Stimulated activated CD8-positive, alpha-beta memory T cell treated with anti-CD3 and anti-CD28 coated beads, Interleukin-15, amount 100 ng/mL, for 48 hours (primary cell): ENCODE data around the gene HSFX4.
"Not testable (repeated sequence)": the region's sequence is repeated elsewhere in the genome, so short reads cannot be mapped to it uniquely, and the experiment has no call there.

Source experiments
- DNase-seq, 2 donors: peaks; one replicate each; pipeline ENCODE4 v3.0.0-alpha.2; 2020; ENCODE audit warnings: low read depth in 2 of 2

HSFX4 gene

GRCh38 chrX:149929400-149929799 lies at the start of gene HSFX4:
Gene HSFX4 (plus strand): TSS chrX:149929573. CDS start chrX:149929645, 72 bp downstream.
- not testable (repeated sequence) for DNase-seq

- peak in 1 of 2 donors; percentile 27 for DNase-seq
Measured at GRCh38 chrX:149881081-149881711, 48.2 kb upstream of the HSFX4 start, which contains the start of gene MAGEA8. Gene MAGEA8 (plus strand): TSS chrX:149881183. CDS start chrX:149884273, 3,090 bp downstream.

GRCh38 chrX:149890828-149891227 lies 38.5 kb upstream of the HSFX4 start:
- not testable (repeated sequence) for DNase-seq

DNA sequence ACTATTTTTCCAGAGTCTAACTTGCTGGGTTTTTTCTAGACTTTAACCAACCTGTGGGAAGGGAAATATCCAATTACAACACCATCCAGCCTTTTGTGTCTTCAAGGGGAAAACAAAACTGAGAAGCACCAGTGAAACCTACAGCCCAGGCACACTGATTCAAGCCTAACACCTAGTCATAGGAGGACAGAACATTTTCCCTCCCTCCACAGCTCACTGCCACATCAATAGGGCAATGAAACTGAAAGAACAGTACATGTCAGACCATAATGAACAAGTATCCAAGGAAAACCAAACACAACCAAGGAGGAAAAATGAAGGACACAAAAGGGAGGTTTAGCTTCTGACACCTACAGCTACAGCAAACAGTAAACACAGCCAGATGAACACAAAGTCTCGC lies 30.8 kb upstream of the HSFX4 start:
- DNase-seq = no peak

DNA sequence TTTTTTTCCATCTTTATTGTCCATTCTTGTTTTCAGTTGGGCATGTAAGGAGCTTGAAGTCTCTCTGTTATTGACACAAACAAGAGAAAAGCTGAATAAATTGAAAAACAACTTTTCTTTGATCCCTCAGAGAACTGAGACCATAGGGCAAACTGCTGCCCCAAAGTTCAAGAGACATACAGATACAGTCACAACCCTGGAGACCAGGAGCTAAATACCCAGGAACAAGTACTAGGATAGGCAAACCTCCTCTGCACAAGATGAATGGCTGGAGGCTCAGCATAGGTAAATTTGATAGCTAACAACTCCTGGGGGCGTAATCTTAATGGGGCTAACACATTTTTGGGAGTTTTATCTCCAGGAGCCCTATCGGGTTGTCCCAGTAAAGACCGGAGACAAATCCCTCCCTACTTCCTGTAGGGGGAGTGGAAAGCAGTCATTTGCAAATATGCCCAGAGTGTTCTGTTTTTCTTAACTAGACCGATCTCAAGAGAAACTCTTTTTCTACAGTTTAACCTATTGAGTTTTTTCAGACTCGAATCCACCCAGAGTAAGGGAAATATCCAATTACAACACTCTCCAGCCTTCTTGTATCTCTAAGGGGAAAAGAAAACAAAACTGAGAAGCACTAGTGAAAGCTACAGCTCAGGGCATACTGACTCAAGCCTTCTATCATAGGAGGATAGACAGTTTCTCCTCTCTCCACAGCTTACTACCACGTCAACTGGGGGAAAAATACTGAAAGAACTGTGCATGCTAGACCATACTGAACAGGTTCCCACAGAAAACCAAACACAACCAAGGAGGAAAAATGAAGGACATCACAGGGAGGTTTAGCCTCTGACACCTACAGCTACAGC lies 25.3 kb upstream of the HSFX4 start:
- no peak for DNase-seq

DNA sequence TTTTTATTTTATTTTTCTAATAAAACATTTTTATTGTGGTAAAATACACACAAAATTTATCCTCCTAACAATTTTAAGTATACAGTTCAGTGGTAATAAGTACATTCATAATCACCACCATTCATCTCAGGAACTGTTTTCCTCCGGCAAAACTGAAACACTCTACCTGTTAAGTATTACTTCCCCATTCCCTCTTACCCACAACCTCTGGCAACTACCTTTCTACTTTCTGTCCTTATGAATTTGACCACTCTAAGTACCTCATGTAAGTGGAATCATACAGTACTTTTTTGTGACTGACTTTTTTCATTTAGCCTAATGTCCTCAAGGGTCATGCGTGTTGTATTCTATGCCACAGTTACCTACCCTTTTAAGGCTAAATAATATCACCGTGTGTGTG lies 21.1 kb upstream of the HSFX4 start:
- no peak for DNase-seq

DNA sequence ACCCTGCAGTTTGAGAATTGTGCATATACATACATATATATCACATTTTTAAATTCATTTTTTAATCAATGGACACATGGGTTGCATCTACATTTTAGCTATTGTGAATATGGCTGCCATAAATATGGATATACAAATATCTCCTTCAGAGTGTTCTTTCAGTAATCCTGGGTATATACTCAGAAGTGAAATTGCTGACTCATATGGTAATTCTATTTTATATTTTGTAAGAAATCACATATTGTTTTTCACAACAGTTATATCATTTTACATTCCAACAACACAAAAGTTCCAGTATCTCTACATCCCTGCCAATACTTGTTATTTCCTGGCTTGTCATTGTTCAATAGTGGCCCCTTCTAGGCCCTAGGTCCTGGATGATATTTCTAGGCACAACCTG lies 20.6 kb upstream of the HSFX4 start:
- no peak for DNase-seq

DNA sequence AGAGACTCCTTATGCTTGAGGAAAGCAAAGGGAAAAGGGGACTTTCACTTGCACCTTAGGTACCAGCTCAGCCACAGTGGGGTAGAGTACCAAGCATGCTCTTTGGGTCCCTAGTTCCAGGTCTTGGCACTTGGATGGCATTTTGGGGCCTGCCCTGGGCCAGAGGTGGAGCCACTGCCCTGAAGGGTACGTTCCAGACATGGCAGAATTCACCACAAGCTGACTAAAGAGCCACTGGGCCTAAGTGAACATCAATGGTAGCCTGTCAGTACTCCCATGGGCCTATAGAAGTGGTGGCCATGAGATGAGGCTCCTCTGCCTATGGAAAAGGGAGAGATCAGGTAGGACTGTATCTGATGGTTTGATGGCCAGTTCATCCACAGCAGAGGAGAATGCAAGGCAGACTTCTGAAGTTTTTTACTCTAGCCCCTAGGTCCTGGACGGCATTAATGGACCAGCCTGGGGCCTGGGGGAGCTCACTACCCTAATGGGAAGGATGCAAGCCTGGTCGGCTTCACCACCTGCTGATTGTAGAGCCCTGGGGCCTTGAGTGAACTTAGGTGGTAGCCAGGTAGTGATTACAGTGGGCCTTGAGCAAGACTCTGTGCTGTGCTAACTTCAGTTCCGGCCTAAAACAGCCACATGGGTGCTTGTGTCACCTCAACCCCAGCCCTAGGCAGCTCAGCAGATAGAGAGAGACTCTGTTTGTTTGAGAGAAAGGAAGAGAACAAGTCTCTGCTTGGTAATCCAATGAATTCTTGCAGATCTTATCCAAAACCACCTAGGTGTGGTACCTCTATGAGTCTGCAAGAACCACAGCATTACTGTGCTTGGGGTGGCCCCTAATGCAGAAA lies 19.8 kb upstream of the HSFX4 start:
- DNase-seq = no peak

GRCh38 chrX:149910178-149910695 lies 19.1 kb upstream of the HSFX4 start:
- DNase-seq = no peak

DNA sequence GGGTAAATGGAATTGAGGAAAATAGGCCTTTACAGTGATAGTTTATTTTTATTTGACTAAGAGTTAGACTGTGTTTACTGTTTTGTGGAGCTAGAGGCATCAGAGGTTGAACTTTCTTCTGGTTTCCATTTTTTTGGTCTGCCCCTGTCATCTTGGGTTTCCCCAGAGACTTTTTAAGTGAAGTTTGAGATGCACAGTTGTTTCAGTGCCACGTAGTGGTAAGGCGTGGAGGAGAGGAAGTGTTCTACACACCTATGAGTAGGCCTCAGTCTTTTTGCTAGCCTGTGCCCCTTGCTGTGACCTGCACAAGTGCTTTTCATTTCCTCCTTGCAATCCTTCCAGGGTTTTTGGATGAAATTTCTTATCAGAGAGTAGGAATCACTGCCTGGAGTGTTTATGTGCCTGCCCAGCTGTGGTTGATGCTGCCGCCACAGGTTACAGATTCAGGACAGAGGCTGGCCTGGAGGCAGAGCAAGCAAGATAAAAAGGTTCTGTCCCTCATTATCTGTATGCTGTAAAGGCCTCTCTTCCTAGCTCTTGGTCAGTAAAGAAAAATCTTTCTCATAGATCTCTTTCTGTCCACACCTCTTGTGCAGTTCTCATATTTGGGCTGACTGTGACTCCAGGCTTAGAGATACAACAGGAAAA lies 12.5 kb upstream of the HSFX4 start:
- DNase-seq = no peak

DNA sequence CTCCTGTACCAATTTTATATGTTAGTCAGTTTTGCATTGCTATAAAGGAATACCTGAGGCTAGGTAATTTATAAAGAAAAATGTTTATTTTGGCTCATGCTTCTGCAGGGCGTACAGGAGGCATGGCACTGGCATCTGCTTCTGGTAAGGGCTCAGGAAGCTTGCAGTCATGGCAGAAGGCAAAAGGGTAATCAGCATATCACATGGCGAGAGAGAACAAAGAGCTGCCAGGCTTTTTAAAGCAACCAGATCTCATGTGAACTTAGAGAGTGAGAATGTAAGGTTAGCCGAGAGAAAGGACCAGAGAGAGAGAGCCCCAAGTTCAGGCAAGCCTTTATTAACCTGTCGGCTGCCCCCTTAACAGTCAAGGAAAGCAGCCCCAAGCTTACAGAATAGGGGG lies 5.5 kb upstream of the HSFX4 start:
- not testable (repeated sequence) for DNase-seq

- not testable (repeated sequence) for DNase-seq
Measured at GRCh38 chrX:149924434-149924833, 4.9 kb upstream of the HSFX4 start.

- not testable (repeated sequence) for DNase-seq
Measured at GRCh38 chrX:149927245-149927963, 2.0 kb upstream of the HSFX4 start.

DNA sequence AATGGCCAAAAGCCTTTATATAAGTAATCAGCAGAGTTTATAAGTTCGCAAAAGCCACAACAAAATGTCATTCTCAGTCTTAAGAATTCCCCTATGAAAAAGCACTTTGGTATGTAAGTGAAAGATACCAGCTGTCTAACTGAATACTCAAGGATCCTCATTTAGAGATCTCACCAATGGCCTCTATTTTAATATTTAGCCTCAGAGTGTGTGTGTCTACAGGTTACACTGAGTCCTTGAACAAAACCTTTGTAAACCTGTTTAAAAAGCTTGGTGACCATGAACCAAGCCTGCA lies 1.5 kb upstream of the HSFX4 start:
- not testable (repeated sequence) for DNase-seq

GRCh38 chrX:149928635-149929034 lies 738 bp upstream of the HSFX4 start:
- DNase-seq = not testable (repeated sequence)

- not testable (repeated sequence) for DNase-seq
Measured at GRCh38 chrX:149931355-149931754, 2.0 kb downstream of the HSFX4 start.

DNA sequence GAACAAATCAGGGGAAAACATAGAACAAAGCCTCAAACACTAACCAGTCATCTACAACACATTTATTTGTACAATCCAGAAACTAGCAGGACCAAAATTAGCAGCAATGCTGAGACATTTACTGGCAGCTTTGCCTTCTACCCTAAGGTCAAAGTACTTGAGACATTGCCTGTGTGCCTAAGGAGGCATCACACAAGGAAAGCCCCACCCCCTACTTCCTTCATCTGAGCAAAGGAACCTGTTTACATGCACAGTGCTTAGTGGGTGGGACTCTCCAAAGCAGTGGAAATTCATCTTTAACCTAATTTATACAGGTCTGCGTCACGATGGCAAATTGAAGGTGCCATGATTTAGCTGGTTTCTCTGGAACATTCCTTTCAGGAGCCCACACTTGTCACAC lies 2.8 kb downstream of the HSFX4 start:
- not testable (repeated sequence) for DNase-seq

GRCh38 chrX:149932970-149933369 lies 3.6 kb downstream of the HSFX4 start:
- DNase-seq = not testable (repeated sequence)

DNA sequence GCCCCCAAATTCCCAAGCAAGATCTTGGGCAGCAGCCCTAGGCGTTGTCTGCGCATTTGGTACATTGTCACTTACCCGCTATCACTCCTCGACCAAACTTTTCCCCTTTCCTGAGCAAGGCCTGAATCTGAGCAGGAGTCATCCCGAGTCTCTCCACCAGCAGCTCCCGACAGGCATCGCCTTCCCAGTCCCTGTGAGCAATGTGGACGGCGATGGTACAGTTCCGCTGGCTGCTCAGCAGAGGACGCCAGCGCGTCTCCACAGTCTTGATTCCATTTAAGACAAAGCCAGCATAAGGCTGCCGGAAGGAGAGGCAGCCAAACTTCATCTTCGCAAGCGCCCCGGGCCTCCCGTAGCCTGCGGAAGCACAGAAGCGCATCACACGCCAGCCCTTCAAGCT lies 4.2 kb downstream of the HSFX4 start:
- not testable (repeated sequence) for DNase-seq

GRCh38 chrX:149937328-149937727 lies 8.0 kb downstream of the HSFX4 start:
- not testable (repeated sequence) for DNase-seq
